Activated CD8-positive, alpha-beta T cell treated with anti-CD3 and anti-CD28 coated beads for 36 hours (primary cell): Measurements from ENCODE around the gene EGFL8. TPM values are rescaled to one million over a fixed set of nuclear protein-coding genes. Genes with fewer than 3 reads are reported as not detected.

Source experiments
- ATAC-seq: fragments of 200-7000 bp; cut with Tn5 transposase; one replicate; pipeline ENCODE4 v1.10.0; 2021; ENCODE audit warnings: mild to moderate bottlenecking, moderate library complexity
- CTCF ChIA-PET: fragments of 350-600 bp; sonication (Branson Sonifier 250); formaldehyde crosslinking; loops from one replicate; lab custom pipeline; 2021; ENCODE audit warnings: antibody characterized with exemption; lab: Charles Lee
- POLR2A ChIA-PET: fragments of 350-600 bp; sonication (Branson Sonifier 250); formaldehyde crosslinking; loops from one replicate; lab custom pipeline; 2021; ENCODE audit warnings: antibody characterized with exemption; lab: Charles Lee
- DNase-seq: peaks from one replicate; pipeline ENCODE4 v3.0.0-alpha.2; 2020
- H3K27ac Mint-ChIP-seq: one replicate; pipeline ENCODE4 v1.8.0; 2021; ENCODE audit warnings: mild to moderate bottlenecking, mixed read lengths
- H3K27me3 Mint-ChIP-seq: one replicate; pipeline ENCODE4 v1.8.0; 2021; ENCODE audit warnings: mixed read lengths
- H3K36me3 Mint-ChIP-seq: one replicate; pipeline ENCODE4 v1.8.0; 2021; ENCODE audit warnings: low read depth, mixed read lengths
- H3K4me1 Mint-ChIP-seq: one replicate; pipeline ENCODE4 v1.8.0; 2021; ENCODE audit warnings: low read depth, mixed read lengths
- H3K4me3 Mint-ChIP-seq: one replicate; pipeline ENCODE4 v1.8.0; 2021; ENCODE audit warnings: mild to moderate bottlenecking, moderate library complexity, mixed read lengths
- H3K9me3 Mint-ChIP-seq: one replicate; pipeline ENCODE4 v1.8.0; 2021; ENCODE audit warnings: mixed read lengths
- CTCF ChIP-seq: fragments of 200-600 bp; IDR thresholded peaks from one replicate; pipeline ENCODE4 v1.8.0; 2022; ENCODE audit warnings: antibody characterized with exemption, mild to moderate bottlenecking
- intact Hi-C: fragments of 100-400 bp; cut with micrococcal nuclease; formaldehyde crosslinking; loops from one replicate; pipeline ENCODE4 v1.10.0; 2022
- total RNA-seq, 2 experiments: library from RNA; stranded (reverse); gene quantifications; one replicate each; pipeline ENCODE4 v1.2.3, GENCODE V29; 2021

Gene EGFL8
- total RNA-seq, 2 experiments from 2014 or later = 13.3 to 14.0 TPM

GRCh38 chr6:32194388-32194787, 30.0 kb downstream of the EGFL8 start:
- no peak for TF ChIP-seq CTCF

GRCh38 chr6:32194825-32195651, 30.6 kb downstream of the EGFL8 start:
- peak; percentile 68 for TF ChIP-seq CTCF
- ChIA-PET POLR2A (interaction anchor here (1.0 to 2.0 kb wide), 5 partner anchors 8 to 65 kb away, joined by 3 to 13 read pairs (median 4); partner anchors contain the start of genes AGPAT1, FKBPL and RNF5), CTCF (interaction anchor here (0.8 to 4.4 kb wide), 10 partner anchors 16 to 77 kb away, joined by 3 to 32 read pairs (median 4); partner anchors contain the start of genes AGPAT1, ATF6B and FKBPL)
- Mint-ChIP-seq H3K4me3 (peak overlapping the region; percentile 94), H3K4me1 (peaks cover 22% of the 10 kb centered on the region), H3K36me3 (peaks cover 7% of the 10 kb centered on the region), H3K27me3 (no peaks in the 10 kb centered on the region), H3K9me3 (no peaks in the 10 kb centered on the region), H3K27ac (peak overlapping the region; percentile 99)
- intact Hi-C loops = loop anchor here (2.0 kb wide), 2 partner anchors 16 to 64 kb away; partner anchors contain the start of genes FKBPL and RNF5
- peak; percentile 59 for DNase-seq
- no peak for ATAC-seq

More at GRCh38 chr6:32194388-32194787, 30.0 kb downstream of the EGFL8 start:
- DNase-seq = no peak
- Mint-ChIP-seq H3K4me3 (peak overlapping the region; percentile 94), H3K9me3 (no peaks in the 10 kb centered on the region), H3K36me3 (peaks cover 8% of the 10 kb centered on the region), H3K27ac (peak overlapping the region; percentile 99), H3K27me3 (no peaks in the 10 kb centered on the region), H3K4me1 (peaks cover 22% of the 10 kb centered on the region)
- ChIA-PET CTCF (interaction anchor here (1.5 to 4.4 kb wide), 2 partner anchors 65 to 77 kb away, joined by 10 to 32 read pairs; partner anchors contain the start of genes ATF6B and FKBPL), POLR2A (interaction anchor here (1.6 to 2.0 kb wide), 2 partner anchors 17 to 22 kb away, joined by 4 to 13 read pairs; partner anchors contain the start of genes AGPAT1 and RNF5)
- intact Hi-C loops = loop anchor here (2.0 kb wide), 2 partner anchors 16 to 64 kb away; partner anchors contain the start of genes FKBPL and RNF5
- no peak for ATAC-seq

- no peaks in the 10 kb centered on the region for H3K27me3 Mint-ChIP-seq
- H3K4me1 Mint-ChIP-seq = peaks cover 22% of the 10 kb centered on the region
- DNase-seq = peak; percentile 100
- ChIA-PET POLR2A (interaction anchor here (1.0 to 2.0 kb wide), 5 partner anchors 9 to 66 kb away, joined by 3 to 13 read pairs (median 4); partner anchors contain the start of genes AGPAT1, FKBPL and RNF5), CTCF (interaction anchor here (0.8 to 4.4 kb wide), 10 partner anchors 16 to 78 kb away, joined by 3 to 32 read pairs (median 4); partner anchors contain the start of genes AGPAT1, ATF6B and FKBPL)
- H3K27ac Mint-ChIP-seq = peak overlapping the region; percentile 99
- peak; percentile 88 for ATAC-seq
- no peaks in the 10 kb centered on the region for H3K9me3 Mint-ChIP-seq
- peak overlapping the region; percentile 94 for H3K4me3 Mint-ChIP-seq
- intact Hi-C loops = loop anchor here (2.0 kb wide), 2 partner anchors 17 to 65 kb away; partner anchors contain the start of genes FKBPL and RNF5
- H3K36me3 Mint-ChIP-seq = peaks cover 7% of the 10 kb centered on the region
- no peak for TF ChIP-seq CTCF
Measured at GRCh38 chr6:32195652-32195901, 31.2 kb downstream of the EGFL8 start.

- TF ChIP-seq CTCF = no peak
- Mint-ChIP-seq H3K27ac (peak overlapping the region; percentile 100), H3K9me3 (no peaks in the 10 kb centered on the region), H3K36me3 (peaks cover 5% of the 10 kb centered on the region), H3K27me3 (no peaks in the 10 kb centered on the region), H3K4me1 (peaks cover 22% of the 10 kb centered on the region), H3K4me3 (peak overlapping the region; percentile 94)
- ChIA-PET CTCF (interaction anchor here (0.8 to 4.4 kb wide), 10 partner anchors 17 to 78 kb away, joined by 3 to 32 read pairs (median 4); partner anchors contain the start of genes AGPAT1, ATF6B and FKBPL), POLR2A (interaction anchor here (0.6 to 2.0 kb wide), 7 partner anchors 9 to 772 kb away, joined by 3 to 13 read pairs (median 4); partner anchors contain the start of genes AGPAT1, BRD2, FKBPL and RNF5)
- intact Hi-C loops = loop anchor here (2.0 kb wide), 2 partner anchors 17 to 65 kb away; partner anchors contain the start of genes FKBPL and RNF5
- DNase-seq = peak; percentile 87
- no peak for ATAC-seq
Measured at GRCh38 chr6:32195902-32196681, 31.7 kb downstream of the EGFL8 start.
